Measurements from ENCODE around the gene HNRNPU.

The HNRNPU gene

GRCh38 chr1:244850896-244851295, 13.4 kb downstream of the HNRNPU start:
- TF ChIP-seq CTCF (IDR thresholded peaks at IDR 0.05; ENCODE audit: low read length, missing control alignments): no peak
- no peak overlapping the region for H3K4me3 ChIP-seq (replicated peaks; ENCODE audit: low read depth, low read length)
- no peak for DNase-seq (ENCODE audit: low read depth)

DNA sequence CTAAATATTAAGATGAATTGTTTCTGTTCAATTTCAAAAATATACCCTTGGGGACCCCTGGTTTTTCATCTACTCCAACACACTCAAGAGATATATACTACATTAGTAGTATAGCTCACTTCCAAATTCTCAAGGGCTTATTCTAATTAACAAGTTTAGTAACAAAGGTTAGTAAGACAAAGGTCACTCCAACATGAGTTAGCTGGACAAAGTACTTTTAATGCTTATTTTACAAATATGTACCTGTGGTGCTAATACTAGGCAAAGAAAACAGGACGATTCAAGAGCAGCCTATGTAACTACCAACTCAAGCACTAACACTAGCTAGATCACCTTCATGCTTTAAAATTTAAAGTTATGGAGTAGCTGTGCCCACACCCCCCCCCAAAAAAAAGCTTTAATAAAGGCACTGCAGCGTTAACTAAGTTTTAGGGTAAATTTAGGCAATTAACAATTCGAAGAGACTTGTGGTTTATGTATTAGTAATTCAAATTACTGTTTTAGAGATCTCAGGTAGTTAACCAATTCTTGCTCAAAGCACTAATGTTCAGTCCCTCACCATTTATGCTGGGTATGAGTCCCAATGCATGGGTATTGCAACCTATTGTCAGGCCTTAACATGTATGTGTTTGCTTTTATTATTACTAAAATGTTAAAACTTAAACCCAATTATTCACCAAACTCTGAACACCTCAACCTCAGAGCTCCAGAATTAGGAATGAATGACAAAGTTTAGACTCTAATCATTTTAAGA, 14.1 kb downstream of the HNRNPU start:
- no peak for DNase-seq (ENCODE audit: low read depth)
- TF ChIP-seq CTCF (IDR thresholded peaks at IDR 0.05; ENCODE audit: low read length, missing control alignments): no peak
- H3K4me3 ChIP-seq (replicated peaks; ENCODE audit: low read depth, low read length): no peak overlapping the region

- no peak for TF ChIP-seq CTCF (IDR thresholded peaks at IDR 0.05; ENCODE audit: low read length, missing control alignments)
- no peak for DNase-seq (ENCODE audit: low read depth)
- H3K4me3 ChIP-seq (replicated peaks; ENCODE audit: low read depth, low read length): no peak overlapping the region
These were observed 15.0 kb downstream of the HNRNPU start for GRCh38 chr1:244849189-244849866.

GRCh38 chr1:244846653-244847052, 17.7 kb downstream of the HNRNPU start:
- no peak overlapping the region for H3K4me3 ChIP-seq (replicated peaks; ENCODE audit: low read depth, low read length)
- no peak for DNase-seq (ENCODE audit: low read depth)
- no peak for TF ChIP-seq CTCF (IDR thresholded peaks at IDR 0.05; ENCODE audit: low read length, missing control alignments)

- no peak for DNase-seq (ENCODE audit: low read depth)
- no peak for TF ChIP-seq CTCF (IDR thresholded peaks at IDR 0.05; ENCODE audit: low read length, missing control alignments)
- no peak overlapping the region for H3K4me3 ChIP-seq (replicated peaks; ENCODE audit: low read depth, low read length)
These were observed 19.9 kb downstream of the HNRNPU start for GRCh38 chr1:244844155-244845121.

- no peak for DNase-seq (ENCODE audit: low read depth)
- TF ChIP-seq CTCF (IDR thresholded peaks at IDR 0.05; ENCODE audit: low read length, missing control alignments): no peak
These were observed 21.0 kb downstream of the HNRNPU start for GRCh38 chr1:244843148-244843978.

More at GRCh38 chr1:244843148-244843978, 21.0 kb downstream of the HNRNPU start:
- H3K4me3 ChIP-seq (replicated peaks; ENCODE audit: low read depth, low read length): no peak overlapping the region

Data from fibroblast of pulmonary artery (primary cell).